ENCODE results near the gene DNAH2.

The DNAH2 gene

DNA sequence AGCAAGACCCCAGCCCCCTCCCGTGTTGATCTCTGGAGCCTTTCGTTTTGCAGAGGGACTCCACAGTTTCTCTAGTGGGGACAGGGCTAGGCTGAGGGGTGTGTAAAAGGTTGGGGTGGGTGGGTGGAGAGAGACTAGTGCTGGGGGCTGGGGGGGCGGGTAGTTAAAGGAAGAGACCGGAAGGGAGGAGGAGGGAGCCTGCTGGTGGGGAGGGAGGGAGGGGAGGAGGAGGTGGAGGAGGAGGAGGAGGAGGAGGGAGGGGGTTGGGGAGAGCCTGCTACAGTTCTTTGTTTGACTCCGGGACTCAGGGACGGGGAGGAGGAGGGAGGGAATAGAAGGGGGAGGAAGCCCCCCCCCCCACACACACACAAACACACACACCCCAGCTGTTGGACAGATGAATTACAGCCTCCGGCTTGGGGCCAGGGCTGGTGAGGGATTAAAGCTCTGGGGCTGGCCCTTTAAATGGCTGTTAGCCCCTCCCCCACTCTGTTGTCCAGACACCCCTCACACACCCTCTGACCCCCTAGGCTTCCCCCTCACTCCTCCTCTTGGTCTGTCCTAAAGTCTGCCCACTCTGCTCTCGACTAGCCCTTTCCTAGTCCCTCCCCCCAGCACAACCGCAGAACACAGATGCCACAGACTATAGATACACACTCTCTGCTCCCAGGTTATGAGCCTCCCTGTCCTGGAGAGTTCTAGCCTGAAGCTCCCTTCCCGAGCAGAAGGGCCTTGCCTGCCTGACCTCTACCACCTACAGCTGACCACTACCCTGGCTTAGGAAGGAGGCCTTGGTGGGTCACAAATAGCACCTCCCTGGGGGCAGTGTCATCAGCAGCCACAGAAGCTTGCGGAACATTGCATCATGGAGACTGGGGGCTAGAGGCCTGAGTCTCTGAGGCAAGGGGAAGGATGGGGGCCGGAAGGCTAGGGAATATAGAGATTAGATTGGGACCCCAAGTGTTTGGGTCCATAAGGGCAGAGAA lies 120.8 kb downstream of the DNAH2 start:
- DNase-seq (ENCODE audit: low read depth in 3 of 3) = no peak

DNA sequence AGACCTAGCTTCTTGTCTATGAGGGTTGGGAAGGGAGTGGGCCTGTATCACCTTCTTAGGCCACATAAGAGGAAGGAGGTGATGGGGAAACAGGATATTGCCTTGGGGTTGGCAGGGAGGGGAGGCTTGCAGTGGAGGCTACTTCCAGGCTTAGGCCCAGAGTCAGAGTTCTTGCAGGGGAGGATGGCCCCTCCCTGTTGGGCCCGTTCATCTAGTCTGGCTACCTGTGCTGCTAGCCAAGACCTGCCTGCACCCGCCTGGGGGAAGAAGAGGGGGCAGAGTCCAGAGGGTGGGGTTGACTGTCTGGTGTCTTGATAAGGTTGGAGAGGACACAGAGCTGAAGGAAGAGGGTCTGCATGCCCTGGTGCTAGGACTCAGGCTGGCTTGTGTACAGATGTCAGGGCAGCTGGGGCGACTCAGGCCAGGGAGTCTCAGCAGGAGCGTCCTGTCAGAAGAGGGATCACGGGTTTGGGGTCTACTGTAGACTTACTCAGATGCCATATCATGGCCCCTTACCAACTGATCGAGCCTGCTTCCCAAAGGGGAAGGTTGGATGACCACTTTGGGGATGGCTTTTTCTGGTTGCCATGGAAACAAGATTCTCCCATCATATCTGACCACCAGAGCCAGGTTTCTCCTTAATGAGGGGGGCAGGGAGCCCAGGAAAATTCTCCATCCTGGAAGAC lies 121.8 kb downstream of the DNAH2 start:
- DNase-seq (ENCODE audit: low read depth in 3 of 3) = no peak

DNA sequence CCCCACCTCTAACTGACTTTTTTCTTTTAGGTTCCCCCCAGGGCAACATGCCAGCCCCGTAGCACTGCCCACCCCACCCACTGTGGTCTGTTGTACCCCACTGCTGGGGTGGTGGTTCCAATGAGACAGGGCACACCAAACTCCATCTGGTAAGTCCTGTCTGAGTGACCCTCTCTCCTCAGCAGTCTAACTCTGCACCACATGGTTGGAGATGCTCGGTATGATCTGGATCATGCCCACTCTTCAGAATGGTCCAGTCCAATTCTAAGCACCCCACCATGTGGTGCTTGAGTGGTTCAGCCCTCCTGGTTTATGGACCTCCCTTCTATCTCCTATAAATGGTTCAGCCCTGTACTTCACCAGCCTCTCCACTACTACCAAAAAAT lies 122.3 kb downstream of the DNAH2 start:
- no peak for DNase-seq (ENCODE audit: low read depth in 3 of 3)

DNA sequence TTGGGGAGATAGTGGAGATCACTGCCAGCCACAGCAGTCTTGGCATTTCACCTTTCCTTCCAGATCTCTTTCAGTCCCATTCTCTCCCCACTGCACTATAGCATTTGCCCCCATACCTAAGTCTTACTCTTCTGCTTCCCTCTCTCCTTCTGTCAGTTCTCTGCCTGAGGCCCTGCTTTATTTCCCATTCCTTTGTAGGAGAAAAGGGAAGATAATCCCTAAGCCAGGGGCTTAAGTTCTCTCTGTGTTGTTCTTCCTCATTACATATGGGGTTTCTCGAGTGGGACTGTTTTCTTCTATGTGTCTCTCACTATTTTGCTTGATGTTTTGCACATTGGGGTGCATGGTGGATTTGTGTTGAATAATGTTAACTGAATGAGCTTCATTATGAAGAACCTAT lies 122.9 kb downstream of the DNAH2 start:
- DNase-seq (ENCODE audit: low read depth in 3 of 3) = no peak

DNA sequence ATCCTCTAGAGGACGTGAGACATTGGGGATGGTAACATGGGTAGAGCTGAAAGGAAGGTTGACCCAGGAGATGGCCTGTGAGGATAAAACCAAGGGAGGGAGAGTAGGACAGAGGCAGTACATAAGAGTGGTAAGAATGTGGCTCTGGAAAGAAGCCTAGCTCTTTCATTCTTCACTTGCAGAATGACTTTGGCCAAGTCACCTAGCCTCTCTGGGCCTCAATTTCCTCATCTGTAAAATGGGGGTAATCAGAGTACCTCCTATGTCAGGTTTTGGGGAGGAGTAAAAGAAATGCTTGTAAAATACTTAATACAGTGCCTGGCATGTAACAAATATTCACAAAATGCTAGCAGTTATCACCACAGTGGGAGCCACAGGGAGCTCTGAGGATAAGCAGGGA lies 123.3 kb downstream of the DNAH2 start:
- DNase-seq (ENCODE audit: low read depth in 3 of 3) = no peak

DNA sequence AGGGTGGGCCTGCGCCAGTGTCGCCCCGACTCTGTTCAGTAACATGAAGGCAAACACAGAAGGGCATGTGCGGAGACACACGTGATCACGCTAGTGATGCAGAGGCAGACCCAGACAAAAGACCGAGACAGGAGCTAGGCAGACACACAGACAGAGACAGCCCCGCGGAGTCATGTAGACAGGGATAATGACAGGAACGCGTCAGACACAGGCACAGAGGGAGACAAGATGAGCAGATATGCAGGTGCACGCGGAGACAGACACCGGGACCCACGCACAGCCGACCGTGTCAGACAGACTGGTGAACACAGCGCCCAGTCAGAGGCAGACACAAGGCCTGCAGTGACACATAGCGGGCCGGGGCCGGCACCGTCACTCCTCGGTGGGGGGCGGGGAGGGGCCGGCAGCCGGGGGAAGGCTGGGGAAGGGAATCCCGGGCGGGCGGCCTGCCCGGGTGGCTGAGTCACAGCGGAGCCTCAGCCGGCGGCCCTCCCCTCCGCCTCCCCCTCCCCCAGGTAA lies 123.9 kb downstream of the DNAH2 start:
- DNase-seq (ENCODE audit: low read depth in 3 of 3) = peak; percentile 81 to 93 (median 86)

DNA sequence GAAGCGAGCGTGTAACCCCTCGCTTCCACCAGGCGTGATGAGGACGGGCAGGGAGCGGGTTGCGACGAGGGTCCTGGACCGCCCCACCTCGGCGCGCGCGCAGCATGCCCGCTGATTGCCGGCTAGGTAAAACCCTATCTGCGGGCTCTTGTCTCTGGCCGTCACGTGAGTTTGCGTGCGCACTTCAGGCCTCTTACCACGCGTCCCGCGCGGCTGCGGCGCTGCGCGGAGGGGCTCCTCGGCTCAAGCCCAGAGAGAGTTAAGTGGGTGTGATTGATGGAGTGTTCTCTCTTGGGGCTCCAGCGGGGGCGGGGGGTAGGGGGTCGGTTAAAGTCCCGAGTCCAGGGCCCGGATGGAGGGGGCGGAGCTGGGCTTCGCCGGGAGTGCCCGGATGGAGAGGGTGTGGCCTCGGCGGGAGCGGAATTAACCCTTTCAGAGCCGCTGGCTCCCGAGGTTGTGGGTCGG lies 124.4 kb downstream of the DNAH2 start:
- DNase-seq (ENCODE audit: low read depth in 3 of 3) = peak; percentile 67 to 82 (median 71)

DNA sequence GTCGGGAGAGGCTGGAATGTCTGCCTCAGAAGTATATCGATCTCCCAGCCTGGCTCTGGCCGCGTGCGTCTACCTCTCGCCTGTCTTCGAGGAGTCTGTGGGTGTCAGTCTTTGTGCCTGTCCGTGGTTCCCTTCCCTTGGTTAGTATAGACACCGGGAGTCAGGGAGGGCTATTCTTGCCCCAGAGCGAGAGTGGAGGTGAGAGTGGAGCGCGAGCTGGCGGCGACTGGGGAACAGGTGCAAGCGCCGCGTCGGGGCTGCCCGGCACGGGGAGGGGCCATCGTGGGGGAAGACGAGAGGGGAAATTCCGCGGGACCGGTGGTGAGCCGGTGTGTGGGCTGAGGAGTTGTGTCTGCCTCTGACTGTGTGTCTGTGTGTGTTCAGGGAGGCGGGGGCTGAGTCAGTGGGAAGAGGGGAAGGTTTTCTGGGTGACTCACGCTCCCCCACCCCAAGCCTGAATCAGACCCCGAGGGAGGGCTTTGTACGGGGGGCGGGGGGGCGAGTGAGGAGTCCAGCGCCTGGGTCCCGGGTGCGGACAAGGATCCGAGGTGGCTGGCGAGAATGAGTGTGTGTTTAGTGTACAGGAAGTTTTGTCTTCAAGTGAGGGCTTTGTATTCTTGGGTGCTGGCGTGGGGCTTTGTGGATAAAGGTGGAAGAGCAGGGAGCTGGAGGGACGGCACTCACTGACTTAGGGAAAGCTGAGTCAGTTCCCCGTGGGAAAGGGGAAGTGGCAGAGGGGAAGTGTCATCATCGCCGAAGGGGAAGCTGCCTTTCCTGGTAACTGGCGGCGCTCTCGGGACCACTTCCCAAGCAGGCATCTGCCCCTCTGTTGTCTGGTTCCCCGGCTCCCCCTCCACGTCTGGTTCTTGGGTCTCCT lies 125.1 kb downstream of the DNAH2 start:
- DNase-seq (ENCODE audit: low read depth in 3 of 3) = peak; percentile 89 to 93 (median 92)

DNA sequence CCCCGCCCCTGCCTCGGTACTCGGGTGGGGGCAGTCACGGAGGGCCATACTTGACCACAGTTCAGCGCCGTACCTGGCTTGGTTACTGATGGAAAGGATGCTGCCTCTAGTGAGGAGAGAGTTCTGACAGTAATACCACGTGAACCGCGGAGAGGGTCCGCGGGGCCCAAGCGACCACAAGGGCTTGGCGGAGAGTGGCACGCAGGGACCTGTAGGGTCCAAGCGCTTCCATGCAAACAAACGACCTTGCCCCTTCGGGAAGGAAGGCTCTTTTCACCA lies 125.7 kb downstream of the DNAH2 start:
- no peak for DNase-seq (ENCODE audit: low read depth in 3 of 3)

DNA sequence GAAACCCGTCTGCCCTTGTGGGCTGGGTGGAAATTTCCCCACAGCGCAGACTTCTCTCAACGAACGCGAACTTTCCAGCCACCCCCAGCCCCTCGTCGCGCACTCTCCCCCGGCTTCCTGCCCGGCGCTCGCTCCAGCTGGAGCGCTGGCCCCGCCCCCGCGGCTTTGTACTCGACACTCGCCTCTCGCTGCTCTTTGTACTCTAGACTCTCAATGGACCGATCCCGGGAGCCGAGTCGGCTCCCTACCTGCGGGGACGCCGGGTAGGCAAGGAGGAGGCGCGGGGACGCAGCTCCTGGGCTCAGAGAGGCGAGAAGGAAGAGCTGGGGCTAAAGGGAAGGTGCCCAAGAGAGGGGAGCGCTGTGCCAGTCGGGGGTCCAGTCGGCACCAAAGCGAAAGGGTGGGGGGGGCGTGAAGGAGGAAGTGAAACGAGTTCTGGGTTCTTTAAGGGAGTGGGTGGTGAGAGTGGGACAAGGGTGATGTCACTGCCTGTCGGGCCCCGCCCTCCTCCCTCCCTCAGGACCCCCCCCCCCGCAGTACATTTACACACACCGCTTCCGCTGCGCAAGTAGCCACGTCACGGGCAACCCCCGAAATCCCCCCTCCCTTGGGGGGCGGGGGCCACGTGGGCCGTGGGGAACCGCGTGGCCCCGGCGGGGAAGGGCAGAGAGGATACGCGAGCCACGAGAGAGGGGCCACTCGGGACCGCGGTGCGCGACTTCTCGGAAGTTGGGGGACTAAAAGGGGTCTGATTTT lies 126.2 kb downstream of the DNAH2 start:
- peak; percentile 75 to 86 (median 79) for DNase-seq (ENCODE audit: low read depth in 3 of 3)

DNA sequence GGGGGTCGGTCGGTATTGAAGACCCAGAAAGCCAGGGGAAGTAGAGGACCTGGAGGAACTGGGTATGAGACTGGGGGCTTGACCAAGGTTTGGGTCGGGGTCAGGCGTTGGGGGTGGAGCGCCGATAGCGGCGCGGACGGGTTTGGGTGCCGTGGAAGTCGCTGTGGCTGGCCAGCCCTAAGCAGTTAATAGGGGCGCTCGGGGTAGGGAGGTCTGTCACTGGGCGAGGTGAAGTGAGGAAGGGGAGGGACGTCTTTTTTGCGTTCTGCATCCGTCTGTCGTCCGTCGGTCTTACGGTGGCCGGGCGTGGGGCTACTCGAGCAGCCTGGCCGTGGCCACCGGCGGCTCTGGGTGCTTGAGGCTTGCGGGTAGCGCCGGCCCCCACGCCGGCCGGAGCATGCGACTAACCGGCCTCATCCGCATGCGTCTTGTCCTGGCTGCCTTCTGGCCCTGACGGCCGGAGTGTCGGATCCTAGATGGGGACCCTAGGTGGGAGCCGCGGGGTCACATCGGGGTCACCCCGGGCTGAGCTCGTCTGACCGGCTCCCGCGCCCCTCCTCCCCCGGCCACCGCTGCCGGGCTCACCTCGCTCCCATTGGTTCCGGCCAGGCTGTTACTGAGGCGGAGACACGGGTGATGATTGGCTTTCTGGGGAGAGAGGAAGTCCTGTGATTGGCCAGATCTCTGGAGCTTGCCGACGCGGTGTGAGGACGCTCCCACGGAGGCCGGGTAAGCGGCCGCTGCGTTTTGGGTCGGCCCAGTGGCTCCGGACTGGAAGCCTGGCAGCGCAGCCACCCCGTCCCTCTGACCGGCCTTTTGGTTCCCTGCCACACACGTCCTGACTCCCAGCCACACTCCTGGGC lies 127.0 kb downstream of the DNAH2 start:
- peak; percentile 69 to 77 (median 70) for DNase-seq (ENCODE audit: low read depth in 3 of 3)

DNA sequence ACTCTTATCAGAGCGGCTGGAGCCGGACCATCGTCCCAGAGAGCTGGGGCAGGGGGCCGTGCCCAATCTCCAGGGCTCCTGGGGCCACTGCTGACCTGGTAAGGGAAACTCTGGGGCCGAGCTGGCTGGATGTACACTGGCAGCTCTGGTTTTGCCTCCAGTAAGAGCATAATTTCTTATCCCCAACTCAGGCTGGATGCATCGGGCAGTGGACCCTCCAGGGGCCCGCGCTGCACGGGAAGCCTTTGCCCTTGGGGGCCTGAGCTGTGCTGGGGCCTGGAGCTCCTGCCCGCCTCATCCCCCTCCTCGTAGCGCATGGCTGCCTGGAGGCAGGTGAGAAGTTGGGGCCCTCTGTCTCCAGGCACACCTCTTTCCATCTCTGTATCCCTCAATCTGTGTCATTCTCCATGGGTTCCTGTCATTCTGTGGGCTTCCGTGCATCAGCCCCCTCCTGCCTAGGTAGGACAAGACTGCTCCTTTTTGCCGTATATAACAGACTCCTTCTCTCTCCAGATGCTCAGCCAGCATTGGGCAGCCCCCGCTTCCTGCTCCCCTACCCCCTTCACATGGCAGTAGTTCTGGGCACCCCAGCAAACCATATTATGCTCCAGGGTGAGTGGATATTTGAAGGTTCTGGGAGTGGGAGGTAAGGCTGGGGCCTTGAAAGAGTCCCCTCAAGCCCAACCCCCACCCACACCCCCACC lies 128.0 kb downstream of the DNAH2 start:
- no peak for DNase-seq (ENCODE audit: low read depth in 3 of 3)

DNA sequence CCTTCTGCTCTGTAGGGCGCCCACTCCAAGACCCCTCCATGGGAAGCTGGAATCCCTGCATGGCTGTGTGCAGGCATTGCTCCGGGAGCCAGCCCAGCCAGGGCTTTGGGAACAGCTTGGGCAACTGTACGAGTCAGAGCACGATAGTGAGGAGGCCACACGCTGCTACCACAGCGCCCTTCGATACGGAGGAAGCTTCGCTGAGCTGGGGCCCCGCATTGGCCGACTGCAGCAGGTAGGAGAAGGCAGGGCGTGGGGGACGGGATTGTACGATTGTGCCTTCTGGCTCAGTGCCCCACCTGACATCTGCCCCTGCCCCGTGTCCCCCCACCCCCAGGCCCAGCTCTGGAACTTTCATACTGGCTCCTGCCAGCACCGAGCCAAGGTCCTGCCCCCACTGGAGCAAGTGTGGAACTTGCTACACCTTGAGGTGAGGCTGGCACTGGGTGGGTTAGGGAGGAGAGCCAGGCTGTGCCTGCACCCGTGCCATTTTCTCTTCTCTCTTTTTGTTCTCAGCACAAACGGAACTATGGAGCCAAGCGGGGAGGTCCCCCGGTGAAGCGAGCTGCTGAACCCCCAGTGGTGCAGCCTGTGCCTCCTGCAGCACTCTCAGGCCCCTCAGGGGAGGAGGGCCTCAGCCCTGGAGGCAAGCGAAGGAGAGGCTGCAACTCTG lies 128.7 kb downstream of the DNAH2 start:
- no peak for DNase-seq (ENCODE audit: low read depth in 3 of 3)

DNA sequence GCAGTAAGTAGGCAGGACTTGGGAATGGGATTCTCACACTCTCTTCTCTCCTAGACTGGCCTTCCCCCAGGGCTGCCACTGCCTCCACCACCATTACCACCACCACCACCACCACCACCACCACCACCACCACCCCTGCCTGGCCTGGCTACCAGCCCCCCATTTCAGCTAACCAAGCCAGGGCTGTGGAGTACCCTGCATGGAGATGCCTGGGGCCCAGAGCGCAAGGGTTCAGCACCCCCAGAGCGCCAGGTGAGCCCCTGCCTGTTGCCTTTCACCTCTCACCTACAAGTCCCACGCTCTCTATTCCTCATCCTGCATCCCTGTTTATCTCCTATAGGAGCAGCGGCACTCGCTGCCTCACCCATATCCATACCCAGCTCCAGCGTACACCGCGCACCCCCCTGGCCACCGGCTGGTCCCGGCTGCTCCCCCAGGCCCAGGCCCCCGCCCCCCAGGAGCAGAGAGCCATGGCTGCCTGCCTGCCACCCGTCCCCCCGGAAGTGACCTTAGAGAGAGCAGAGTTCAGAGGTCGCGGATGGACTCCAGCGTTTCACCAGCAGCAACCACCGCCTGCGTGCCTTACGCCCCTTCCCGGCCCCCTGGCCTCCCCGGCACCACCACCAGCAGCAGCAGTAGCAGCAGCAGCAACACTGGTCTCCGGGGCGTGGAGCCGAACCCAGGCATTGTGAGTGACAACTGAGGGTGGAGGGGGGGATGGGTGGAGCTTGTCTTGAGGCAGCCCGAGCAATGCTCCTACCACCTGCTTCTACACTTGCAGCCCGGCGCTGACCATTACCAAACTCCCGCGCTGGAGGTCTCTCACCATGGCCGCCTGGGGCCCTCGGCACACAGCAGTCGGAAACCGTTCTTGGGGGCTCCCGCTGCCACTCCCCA lies 129.5 kb downstream of the DNAH2 start:
- no peak for DNase-seq (ENCODE audit: low read depth in 3 of 3)

DNA sequence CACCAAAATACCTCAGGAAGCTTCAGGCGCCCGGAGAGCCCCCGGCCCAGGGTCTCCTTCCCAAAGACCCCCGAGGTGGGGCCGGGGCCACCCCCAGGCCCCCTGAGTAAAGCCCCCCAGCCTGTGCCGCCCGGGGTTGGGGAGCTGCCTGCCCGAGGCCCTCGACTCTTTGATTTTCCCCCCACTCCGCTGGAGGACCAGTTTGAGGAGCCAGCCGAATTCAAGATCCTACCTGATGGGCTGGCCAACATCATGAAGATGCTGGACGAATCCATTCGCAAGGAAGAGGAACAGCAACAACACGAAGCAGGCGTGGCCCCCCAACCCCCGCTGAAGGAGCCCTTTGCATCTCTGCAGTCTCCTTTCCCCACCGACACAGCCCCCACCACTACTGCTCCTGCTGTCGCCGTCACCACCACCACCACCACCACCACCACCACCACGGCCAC lies 130.6 kb downstream of the DNAH2 start:
- DNase-seq (ENCODE audit: low read depth in 3 of 3) = no peak

DNA sequence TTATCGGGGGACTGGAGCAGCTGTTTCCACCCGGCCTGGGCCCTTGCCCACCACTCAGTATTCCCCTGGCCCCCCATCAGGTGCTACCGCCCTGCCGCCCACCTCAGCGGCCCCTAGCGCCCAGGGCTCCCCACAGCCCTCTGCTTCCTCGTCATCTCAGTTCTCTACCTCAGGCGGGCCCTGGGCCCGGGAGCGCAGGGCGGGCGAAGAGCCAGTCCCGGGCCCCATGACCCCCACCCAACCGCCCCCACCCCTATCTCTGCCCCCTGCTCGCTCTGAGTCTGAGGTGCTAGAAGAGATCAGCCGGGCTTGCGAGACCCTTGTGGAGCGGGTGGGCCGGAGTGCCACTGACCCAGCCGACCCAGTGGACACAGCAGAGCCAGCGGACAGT lies 131.2 kb downstream of the DNAH2 start:
- DNase-seq (ENCODE audit: low read depth in 3 of 3) = no peak

DNA sequence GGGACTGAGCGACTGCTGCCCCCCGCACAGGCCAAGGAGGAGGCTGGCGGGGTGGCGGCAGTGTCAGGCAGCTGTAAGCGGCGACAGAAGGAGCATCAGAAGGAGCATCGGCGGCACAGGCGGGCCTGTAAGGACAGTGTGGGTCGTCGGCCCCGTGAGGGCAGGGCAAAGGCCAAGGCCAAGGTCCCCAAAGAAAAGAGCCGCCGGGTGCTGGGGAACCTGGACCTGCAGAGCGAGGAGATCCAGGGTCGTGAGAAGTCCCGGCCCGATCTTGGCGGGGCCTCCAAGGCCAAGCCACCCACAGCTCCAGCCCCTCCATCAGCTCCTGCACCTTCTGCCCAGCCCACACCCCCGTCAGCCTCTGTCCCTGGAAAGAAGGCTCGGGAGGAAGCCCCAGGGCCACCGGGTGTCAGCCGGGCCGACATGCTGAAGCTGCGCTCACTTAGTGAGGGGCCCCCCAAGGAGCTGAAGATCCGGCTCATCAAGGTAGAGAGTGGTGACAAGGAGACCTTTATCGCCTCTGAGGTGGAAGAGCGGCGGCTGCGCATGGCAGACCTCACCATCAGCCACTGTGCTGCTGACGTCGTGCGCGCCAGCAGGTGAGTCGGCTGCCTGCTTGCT lies 131.7 kb downstream of the DNAH2 start:
- no peak for DNase-seq (ENCODE audit: low read depth in 3 of 3)

Data from stimulated activated CD4-positive, alpha-beta T cell treated with anti-CD3 and anti-CD28 coated beads, TNF-alpha, amount 100 ng/mL, for 48 hours (primary cell).